Cerebellar cortex (tissue), 1 donor: ENCODE measurements around the gene CERT1.

Source experiments
- DNase-seq: peaks from one replicate; pipeline ENCODE4 v3.0.0-alpha.2; 2015; ENCODE audit warnings: low spot score

CERT1 gene

GRCh38 chr5:75472973-75473372 lies 38.5 kb downstream of the CERT1 start:
- no peak for DNase-seq

GRCh38 chr5:75471193-75471592 lies 40.2 kb downstream of the CERT1 start:
- no peak for DNase-seq

- DNase-seq, result no peak
Measured at GRCh38 chr5:75469017-75469416, 42.4 kb downstream of the CERT1 start.

GRCh38 chr5:75468593-75468992 lies 42.8 kb downstream of the CERT1 start:
- no peak for DNase-seq

- DNase-seq, result no peak
Measured at GRCh38 chr5:75466006-75466716, 45.3 kb downstream of the CERT1 start.

GRCh38 chr5:75465480-75465879 lies 45.9 kb downstream of the CERT1 start:
- DNase-seq, result peak; percentile 53

GRCh38 chr5:75463726-75464125 lies 47.7 kb downstream of the CERT1 start:
- peak; percentile 15 for DNase-seq

- peak; percentile 26 for DNase-seq
Measured at GRCh38 chr5:75461679-75462078, 49.8 kb downstream of the CERT1 start.

- DNase-seq, result peak; percentile 93
Measured at GRCh38 chr5:75460942-75461610, 50.4 kb downstream of the CERT1 start.

GRCh38 chr5:75460532-75460931 lies 50.9 kb downstream of the CERT1 start:
- no peak for DNase-seq

- no peak for DNase-seq
Measured at GRCh38 chr5:75457691-75458090, 53.7 kb downstream of the CERT1 start.

- no peak for DNase-seq
Measured at GRCh38 chr5:75457161-75457560, 54.3 kb downstream of the CERT1 start.

- DNase-seq, result no peak
Measured at GRCh38 chr5:75450069-75450468, 61.4 kb downstream of the CERT1 start.

GRCh38 chr5:75446068-75446467 lies 65.4 kb downstream of the CERT1 start:
- no peak for DNase-seq

- no peak for DNase-seq
Measured at GRCh38 chr5:75441560-75441959, 69.9 kb downstream of the CERT1 start.

GRCh38 chr5:75439276-75439675 lies 72.2 kb downstream of the CERT1 start:
- no peak for DNase-seq

GRCh38 chr5:75438722-75439121 lies 72.7 kb downstream of the CERT1 start:
- DNase-seq, result no peak

- no peak for DNase-seq
Measured at GRCh38 chr5:75435096-75435495, 76.3 kb downstream of the CERT1 start.

- DNase-seq, result no peak
Measured at GRCh38 chr5:75433814-75434506, 77.5 kb downstream of the CERT1 start.

- no peak for DNase-seq
Measured at GRCh38 chr5:75414241-75414640, 97.2 kb downstream of the CERT1 start.

- no peak for DNase-seq
Measured at GRCh38 chr5:75412111-75412990, 99.1 kb downstream of the CERT1 start.

GRCh38 chr5:75405296-75405695 lies 106.1 kb downstream of the CERT1 start:
- no peak for DNase-seq
